H1 (cell line): ENCODE measurements around the gene GALNT5. TPM values are rescaled to one million over a fixed set of nuclear protein-coding genes. Genes with fewer than 3 reads are reported as not detected.

Experiments used
- CTCF ChIA-PET: fragments of 300-600 bp; sonication (Branson Sonifier 250); formaldehyde crosslinking; loops from one replicate; lab custom pipeline; 2021; ENCODE audit not compliant: partially characterized antibody; lab: Charles Lee
- POLR2A ChIA-PET: fragments of 300-600 bp; sonication (Branson Sonifier 250); formaldehyde crosslinking; loops from one replicate; lab custom pipeline; 2021; ENCODE audit warnings: inconsistent platforms; ENCODE audit not compliant: partially characterized antibody; lab: Charles Lee
- DNase-seq, 2 experiments: peaks; one replicate each; pipeline versions ENCODE4 v3.0.0 to v3.0.0-alpha.2; 2010 to 2022; ENCODE audit warnings: low spot score in 2 of 2, low read depth in 1 of 2, mixed read lengths in 1 of 2
- FAIRE-seq: peaks from 2 replicates; lab custom pipeline; 2011; peaks lifted over from hg19 to GRCh38; lab: Jason Lieb, UNC
- H2AFZ ChIP-seq: 2 replicates; pipeline ENCODE4 v1.8.1; 2012; ENCODE audit warnings: low read length, inconsistent platforms
- H2AK5ac ChIP-seq: 2 replicates; pipeline ENCODE4 v1.6.1; 2013; ENCODE audit warnings: low read depth, low read length
- H2BK120ac ChIP-seq: replicated peaks from 2 replicates; pipeline ENCODE3; 2013; ENCODE audit warnings: low read depth, low read length, inconsistent platforms
- H2BK12ac ChIP-seq: 2 replicates; pipeline ENCODE4 v1.6.1; 2013; ENCODE audit warnings: low read depth, low read length
- H2BK15ac ChIP-seq: 2 replicates; pipeline ENCODE4 v1.6.1; 2013; ENCODE audit warnings: low read length
- H2BK20ac ChIP-seq: 2 replicates; pipeline ENCODE4 v1.6.1; 2013; ENCODE audit warnings: low read length
- H2BK5ac ChIP-seq: 2 replicates; pipeline ENCODE4 v1.6.1; 2013; ENCODE audit warnings: low read depth, low read length
- H3K14ac ChIP-seq: 2 replicates; pipeline ENCODE4 v1.6.1; 2013; ENCODE audit warnings: inconsistent platforms; ENCODE audit not compliant: insufficient read length
- H3K18ac ChIP-seq: 2 replicates; pipeline ENCODE4 v1.6.1; 2013; ENCODE audit warnings: low read length; ENCODE audit errors: extremely low read depth
- H3K23ac ChIP-seq: 2 replicates; pipeline ENCODE4 v1.6.1; 2013; ENCODE audit warnings: inconsistent platforms; ENCODE audit not compliant: insufficient read length
- H3K23me2 ChIP-seq: 2 replicates; pipeline ENCODE4 v1.6.1; 2013; ENCODE audit warnings: low read depth, low read length
- H3K27ac ChIP-seq: 2 replicates; pipeline ENCODE4 v1.6.1; 2011; ENCODE audit warnings: low read depth, low read length, inconsistent platforms
- H3K27me3 ChIP-seq, 4 experiments: replicated peaks in 1 of 4; 1 replicate in 1 of 4; 2 replicates in 3 of 4; pipeline versions ENCODE4 v1.6.1 to v1.8.1; 2011 to 2013; ENCODE audit warnings: low read length in 3 of 4, mild to moderate bottlenecking in 3 of 4, inconsistent platforms in 2 of 4, mixed read lengths in 2 of 4, moderate library complexity in 1 of 4; ENCODE audit not compliant: control insufficient read depth in 3 of 4, insufficient read depth in 3 of 4; ENCODE audit errors: extremely low read depth in 1 of 4
- H3K36me3 ChIP-seq, 4 experiments: 2 replicates each; pipeline versions ENCODE4 v1.6.1 to v1.8.1; 2011 to 2013; ENCODE audit warnings: mild to moderate bottlenecking in 4 of 4, low read length in 3 of 4, moderate library complexity in 2 of 4, control low read depth in 1 of 4, inconsistent platforms in 1 of 4; ENCODE audit not compliant: insufficient read depth in 4 of 4, control insufficient read depth in 2 of 4
- H3K4ac ChIP-seq: replicated peaks from 2 replicates; pipeline ENCODE3; 2013; ENCODE audit warnings: low read length, low read depth, mixed read lengths, inconsistent platforms; ENCODE audit not compliant: insufficient read length
- H3K4me1 ChIP-seq, 4 experiments: replicated peaks in 1 of 4; 1 replicate in 1 of 4; 2 replicates in 3 of 4; pipeline versions ENCODE4 v1.6.1 to v1.8.1; 2011 to 2013; ENCODE audit warnings: low read length in 3 of 4, inconsistent platforms in 2 of 4, mixed read lengths in 1 of 4; ENCODE audit not compliant: insufficient read depth in 4 of 4, control insufficient read depth in 3 of 4
- H3K4me2 ChIP-seq, 2 experiments: 2 replicates each; pipeline versions ENCODE4 v1.6.1 to v1.8.1; 2011 to 2013; ENCODE audit warnings: low read depth in 2 of 2, low read length in 2 of 2, control low read depth in 1 of 2, inconsistent platforms in 1 of 2, mild to moderate bottlenecking in 1 of 2; ENCODE audit not compliant: insufficient read depth in 1 of 2
- H3K4me3 ChIP-seq, 4 experiments: fragments of 200-600, 300-600 bp in 1 of 4; sonication (generic), shearing (Covaris generic), sonication (Bioruptor Twin) in 1 of 4; 2 replicates each; pipeline versions ENCODE4 v1.5.1 to v1.8.1; 2011 to 2016; ENCODE audit warnings: low read length in 4 of 4, low read depth in 3 of 4, control low read depth in 2 of 4, inconsistent platforms in 2 of 4, mild to moderate bottlenecking in 2 of 4, mixed read lengths in 1 of 4, moderate library complexity in 1 of 4; ENCODE audit not compliant: insufficient read depth in 2 of 4; ENCODE audit errors: extremely low read depth in 1 of 4
- H3K56ac ChIP-seq: replicated peaks from 2 replicates; pipeline ENCODE3; 2013; ENCODE audit warnings: low read depth, mild to moderate bottlenecking, mixed read lengths, low read length, inconsistent platforms; ENCODE audit not compliant: insufficient read length
- H3K79me1 ChIP-seq: 2 replicates; pipeline ENCODE4 v1.6.1; 2013; ENCODE audit warnings: low read depth, low read length, control low read depth
- H3K79me2 ChIP-seq, 2 experiments: 2 replicates each; pipeline versions ENCODE4 v1.6.1 to v1.8.1; 2012 to 2013; ENCODE audit warnings: low read length in 2 of 2, mild to moderate bottlenecking in 2 of 2, inconsistent platforms in 1 of 2; ENCODE audit not compliant: insufficient read depth in 2 of 2, control insufficient read depth in 1 of 2
- H3K9ac ChIP-seq, 4 experiments: replicated peaks in 1 of 4; 1 replicate in 1 of 4; 2 replicates in 3 of 4; pipeline versions ENCODE4 v1.6.1 to v1.8.1; 2011 to 2013; ENCODE audit warnings: low read depth in 3 of 4, low read length in 3 of 4, control low read depth in 2 of 4, mild to moderate bottlenecking in 2 of 4, moderate library complexity in 2 of 4, inconsistent platforms in 1 of 4; ENCODE audit errors: extremely low read depth in 1 of 4
- H3K9me3 ChIP-seq, 2 experiments: 2 replicates each; pipeline versions ENCODE4 v1.6.1 to v1.8.1; 2012 to 2013; ENCODE audit warnings: mild to moderate bottlenecking in 2 of 2, moderate library complexity in 2 of 2, control low read depth in 1 of 2, inconsistent platforms in 1 of 2, low read depth in 1 of 2, low read length in 1 of 2, mixed read lengths in 1 of 2; ENCODE audit not compliant: insufficient read depth in 2 of 2
- H4K20me1 ChIP-seq, 2 experiments: replicated peaks in 1 of 2; 2 replicates each; pipeline versions ENCODE3 to v1.8.1; 2011 to 2013; ENCODE audit warnings: inconsistent platforms in 2 of 2, low read length in 2 of 2, mild to moderate bottlenecking in 1 of 2; ENCODE audit not compliant: insufficient read depth in 2 of 2, control insufficient read depth in 1 of 2
- H4K5ac ChIP-seq: 2 replicates; pipeline ENCODE4 v1.6.1; 2013; ENCODE audit warnings: low read length, low read depth, mixed read lengths, inconsistent platforms; ENCODE audit not compliant: insufficient read length
- H4K8ac ChIP-seq: 2 replicates; pipeline ENCODE4 v1.8.0; 2013; ENCODE audit warnings: mild to moderate bottlenecking, moderate library complexity, low read length, inconsistent platforms; ENCODE audit not compliant: insufficient read depth; ENCODE audit errors: extremely low read depth
- H4K91ac ChIP-seq: replicated peaks from 2 replicates; pipeline ENCODE3; 2013; ENCODE audit warnings: low read length, mixed read lengths, inconsistent platforms; ENCODE audit not compliant: insufficient read length
- ATF2 ChIP-seq: IDR thresholded peaks from 2 replicates; pipeline ENCODE4 v1.6.1; 2012; ENCODE audit warnings: low read length, inconsistent platforms
- BCL11A ChIP-seq, 2 experiments: IDR thresholded peaks; one replicate each; pipeline ENCODE4 v1.6.1; 2011; ENCODE audit warnings: low read depth in 2 of 2, low read length in 2 of 2, mild to moderate bottlenecking in 2 of 2
- CHD1 ChIP-seq: IDR thresholded peaks from 2 replicates; pipeline ENCODE4 v1.6.1; 2012; ENCODE audit warnings: low read depth, low read length, improper control_type of control experiment
- CHD2 ChIP-seq: IDR thresholded peaks from 2 replicates; pipeline ENCODE4 v1.6.1; 2012; ENCODE audit warnings: low read length, improper control_type of control experiment
- CTBP2 ChIP-seq: IDR thresholded peaks from 2 replicates; pipeline ENCODE4 v1.7.0; 2011; ENCODE audit warnings: borderline replicate concordance, mild to moderate bottlenecking, moderate library complexity, mixed read lengths, low read length; ENCODE audit not compliant: insufficient read depth, insufficient read length
- FOSL1 ChIP-seq: IDR thresholded peaks from 2 replicates; pipeline ENCODE4 v1.6.1; 2011; ENCODE audit warnings: mild to moderate bottlenecking, low read depth, low read length, moderate library complexity; ENCODE audit not compliant: insufficient read depth
- HDAC2 ChIP-seq, 2 experiments: fragments of 300-600 bp in 1 of 2; sonication (generic) in 1 of 2; IDR thresholded peaks; 2 replicates each; pipeline ENCODE4 v1.6.1; 2011 to 2012; ENCODE audit warnings: low read depth in 2 of 2, low read length in 2 of 2, mild to moderate bottlenecking in 2 of 2, moderate library complexity in 2 of 2, borderline replicate concordance in 1 of 2, inconsistent platforms in 1 of 2
- KDM5A ChIP-seq: fragments of 200-600 bp; IDR thresholded peaks from 2 replicates; pipeline ENCODE4 v1.7.1; 2012; ENCODE audit warnings: mild to moderate bottlenecking, low read length, inconsistent platforms, mixed read lengths
- RXRA ChIP-seq: IDR thresholded peaks from 2 replicates; pipeline ENCODE4 v1.6.1; 2011; ENCODE audit warnings: low read depth, mild to moderate bottlenecking, low read length, moderate library complexity; ENCODE audit not compliant: insufficient read depth
- SIN3A ChIP-seq, 2 experiments: IDR thresholded peaks in 1 of 2; conservative IDR thresholded peaks in 1 of 2; 2 replicates each; pipeline ENCODE4 v1.6.1; 2011 to 2012; ENCODE audit warnings: low read length in 2 of 2, improper control_type of control experiment in 1 of 2, low read depth in 1 of 2, mild to moderate bottlenecking in 1 of 2
- WGBS, 2 experiments: shearing (Covaris generic) in 1 of 2; methylation state at CpG; one replicate each; pipeline versions ENCODE4 v1.1.6 to v1.1.7; 2013 to 2015; ENCODE audit warnings: low lambda C conversion rate in 2 of 2, mixed read lengths in 2 of 2, inconsistent platforms in 1 of 2, low coverage in 1 of 2, missing lambda C conversion rate in 1 of 2; ENCODE audit not compliant: insufficient replicate concordance in 2 of 2, insufficient coverage in 1 of 2, insufficient read length in 1 of 2; ENCODE audit errors: extremely low coverage in 1 of 2, missing lambda C conversion rate in 1 of 2; 5-methylcytosine and 5-hydroxymethylcytosine counted together
- polyA plus RNA-seq, 7 experiments: library from polyadenylated mRNA; depleted of rRNA in 3 of 7; stranded (reverse) in 5 of 7; unstranded in 2 of 7; fragments of >200 nt in 5 of 7; fragments of 200-250 nt in 2 of 7; gene quantifications; 1 replicate in 5 of 7; 2 replicates in 1 of 7; 4 replicates in 1 of 7; pipeline versions ENCODE4 v1.2.1 to v1.2.3, GENCODE V29; 2011 to 2013; ENCODE audit warnings: missing spikeins in 2 of 7, mixed read lengths in 2 of 7
- total RNA-seq: library from RNA; stranded (reverse); fragmentation: NEBNext Ultra II Directional; extraction: Animal tissue kit (Norgen Biotek cat#: 25700); gene quantifications from 2 replicates; pipeline ENCODE4 v1.2.1, GENCODE V29; 2021

Gene GALNT5
- total and polyA plus RNA-seq, 2 of the 8 experiments (the other 6 are each of a cell fraction or from before 2014, with no cell fraction given): 0.02 to 0.06 TPM

- H2BK120ac ChIP-seq: no peak overlapping the region
- no peak overlapping the region for H2BK5ac ChIP-seq
- no peaks in the 10 kb centered on the region for H3K9me3 ChIP-seq
- ChIA-PET CTCF (interaction anchor here (2.4 to 3.1 kb wide), 3 partner anchors 8 to 27 kb away, joined by 8 to 17 read pairs (median 13); no protein-coding TSS in a partner anchor), POLR2A (no interaction called here)
- no peak overlapping the region for H3K18ac ChIP-seq
- no peak overlapping the region for H3K4me3 ChIP-seq
- DNase-seq (no peak), FAIRE-seq (no peak)
- WGBS, 2 experiments: 83% methylated on average over 2 of the region's 2 CpGs; no CpG with 5 or more reads in 1 of the 2 experiments
- H2BK20ac ChIP-seq: no peak overlapping the region
- H3K23me2 ChIP-seq: no peaks in the 10 kb centered on the region
- H2AFZ ChIP-seq: no peak overlapping the region
- H3K27me3 ChIP-seq: no peaks in the 10 kb centered on the region
- no peak overlapping the region for H3K56ac ChIP-seq
- H3K4ac ChIP-seq: no peak overlapping the region
- no peak overlapping the region for H4K5ac ChIP-seq
- no peaks in the 10 kb centered on the region for H3K36me3 ChIP-seq
- no peak overlapping the region for H3K14ac ChIP-seq
- H2BK12ac ChIP-seq: no peak overlapping the region
- H3K23ac ChIP-seq: no peak overlapping the region
- no peak overlapping the region for H2BK15ac ChIP-seq
- H3K4me1 ChIP-seq: peaks cover 0 to 3% (median 0%) of the 10 kb centered on the region in 4 experiments; a peak in 2 of 7 replicates
- no peak overlapping the region for H4K91ac ChIP-seq
- H3K79me1 ChIP-seq: no peaks in the 10 kb centered on the region
- H4K20me1 ChIP-seq: no peaks in the 10 kb centered on the region
- H3K27ac ChIP-seq: no peak overlapping the region
- H3K9ac ChIP-seq: no peak overlapping the region
- H3K4me2 ChIP-seq: no peak overlapping the region
- no peak overlapping the region for H2AK5ac ChIP-seq
- no peaks in the 10 kb centered on the region for H3K79me2 ChIP-seq
- no peak overlapping the region for H4K8ac ChIP-seq
- TF ChIP-seq ATF2 (no peak), KDM5A (no peak), FOSL1 (no peak), CHD2 (no peak), CTBP2 (no peak), SIN3A (conservative IDR thresholded peaks at IDR 0.05 in 1 of 2, IDR thresholded peaks at IDR 0.05 in 1 of 2; ENCODE audit: low read depth in 1 of 2, low read length in 2 of 2) (no peak), HDAC2 (IDR thresholded peaks at IDR 0.05; ENCODE audit: borderline replicate concordance in 1 of 2, low read depth in 2 of 2, low read length in 2 of 2) (no peak), CHD1 (no peak), BCL11A (IDR thresholded peaks at IDR 0.05; ENCODE audit: low read depth in 2 of 2, low read length in 2 of 2) (no peak), RXRA (no peak)
These were observed 52.4 kb downstream of the GALNT5 start for GRCh38 chr2:157309878-157310277.
